ENCODE measurements around the gene ST7. TPM values are rescaled to one million over a fixed set of nuclear protein-coding genes. Genes with fewer than 3 reads are reported as not detected.
"Not testable (repeated sequence)": the region's sequence is repeated elsewhere in the genome, so short reads cannot be mapped to it uniquely, and the experiment has no call there.

ST7 gene
- total RNA-seq, 1 donor from 2014 or later, result 22.2 TPM

- no peak for DNase-seq (ENCODE audit: low spot score)
- ATAC-seq, result no peak
These were observed 257.1 kb downstream of the ST7 start for GRCh38 chr7:117210397-117210796.

- ATAC-seq (no peak), DNase-seq (ENCODE audit: low spot score) (no peak)
These were observed 257.6 kb downstream of the ST7 start for GRCh38 chr7:117210908-117211307.

GRCh38 chr7:117211614-117212013 is 258.3 kb downstream of the ST7 start:
- no peak for ATAC-seq
- no peak for DNase-seq (ENCODE audit: low spot score)

DNA sequence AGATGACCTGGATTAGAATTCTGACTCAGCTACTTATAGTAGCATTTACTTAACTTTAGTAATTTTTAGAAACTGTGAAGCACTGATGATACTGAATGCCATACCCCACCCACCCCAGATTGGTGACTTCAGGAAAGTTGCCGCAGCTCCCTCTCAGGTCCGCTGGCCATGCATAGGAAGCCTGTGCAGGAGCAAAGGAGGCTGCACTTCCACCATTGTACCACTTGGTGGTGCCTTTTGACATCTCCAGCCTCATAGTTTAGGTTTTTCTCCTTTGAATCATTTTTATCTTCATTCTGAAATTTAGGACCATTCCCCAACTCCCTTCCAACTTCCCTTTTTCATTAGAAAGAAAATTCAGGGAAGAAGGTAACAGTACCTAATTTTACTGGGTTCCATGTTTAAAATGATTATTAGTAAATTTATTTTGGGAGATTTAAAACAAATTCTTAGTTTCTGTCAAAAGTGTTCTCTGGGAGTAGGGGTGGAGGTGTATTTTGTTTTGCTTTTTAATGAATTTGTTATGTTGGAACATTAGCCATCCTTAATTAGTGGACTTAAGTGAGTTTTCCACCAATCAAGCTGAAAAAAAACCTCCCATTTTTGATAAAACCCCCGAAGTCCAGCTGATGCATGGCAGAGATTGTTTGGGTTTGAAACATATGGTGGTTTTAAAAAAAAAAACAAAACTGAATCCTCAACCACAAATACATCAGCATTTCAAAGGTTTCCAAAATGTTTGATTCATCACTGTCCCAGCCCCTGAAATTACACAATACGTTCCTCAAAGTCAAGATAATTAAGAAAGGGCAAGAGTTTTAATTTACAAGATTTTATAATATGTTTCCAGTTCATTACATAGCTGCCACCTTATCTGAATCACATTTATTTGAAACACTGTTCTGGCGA is 259.9 kb downstream of the ST7 start:
- DNase-seq (ENCODE audit: low spot score), result peak; percentile 51
- ATAC-seq, result peak; percentile 96

DNA sequence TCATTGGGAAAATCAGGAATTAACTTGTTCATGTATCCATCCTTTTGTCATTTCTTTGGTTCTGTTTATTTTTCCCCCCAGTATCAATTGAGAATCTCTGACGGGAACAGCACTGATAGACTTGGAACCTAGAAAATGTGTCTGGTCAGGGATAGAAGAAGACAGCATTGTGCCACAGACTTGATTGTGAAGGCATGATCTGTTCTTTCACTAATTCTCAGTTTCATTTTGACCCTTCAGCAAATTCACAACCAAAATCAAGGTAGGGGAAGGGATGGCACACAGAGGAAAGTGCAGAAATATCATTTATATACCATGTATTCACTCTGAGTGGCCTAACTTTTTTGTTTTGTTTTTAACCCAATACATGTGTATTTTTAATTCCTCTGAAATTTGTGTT is 262.7 kb downstream of the ST7 start:
- DNase-seq (ENCODE audit: low spot score) (no peak), ATAC-seq (no peak)

DNA sequence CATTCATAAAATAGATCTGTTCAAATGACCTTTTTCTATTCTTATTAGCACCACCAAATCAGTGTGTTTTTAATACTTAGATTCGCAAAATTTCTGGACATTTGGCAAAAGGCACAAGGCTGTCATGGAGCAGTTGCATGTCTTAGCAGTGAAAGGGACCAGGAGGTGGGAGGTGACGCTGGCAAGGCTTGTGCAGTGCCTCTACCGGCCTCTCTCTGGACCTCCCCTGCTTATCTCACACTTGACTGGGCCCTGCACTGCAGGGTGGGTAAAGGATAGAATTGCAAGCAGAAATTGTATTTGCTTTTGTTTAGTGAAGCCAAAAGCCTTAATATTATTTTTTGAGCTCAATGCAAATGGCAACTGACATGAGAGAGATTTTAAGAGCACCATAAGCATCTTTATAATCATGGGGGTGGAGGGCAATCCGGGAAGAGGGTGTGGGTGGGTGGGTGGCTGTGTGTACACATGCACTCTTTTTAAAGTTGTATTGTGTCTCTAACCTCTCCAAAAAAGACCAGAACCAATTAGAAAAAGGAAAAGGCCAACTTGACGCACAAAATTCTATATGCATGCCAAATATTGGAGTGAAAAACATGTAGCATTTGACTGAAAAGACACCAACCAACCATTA is 263.3 kb downstream of the ST7 start:
- ATAC-seq, result no peak
- no peak for DNase-seq (ENCODE audit: low spot score)

DNA sequence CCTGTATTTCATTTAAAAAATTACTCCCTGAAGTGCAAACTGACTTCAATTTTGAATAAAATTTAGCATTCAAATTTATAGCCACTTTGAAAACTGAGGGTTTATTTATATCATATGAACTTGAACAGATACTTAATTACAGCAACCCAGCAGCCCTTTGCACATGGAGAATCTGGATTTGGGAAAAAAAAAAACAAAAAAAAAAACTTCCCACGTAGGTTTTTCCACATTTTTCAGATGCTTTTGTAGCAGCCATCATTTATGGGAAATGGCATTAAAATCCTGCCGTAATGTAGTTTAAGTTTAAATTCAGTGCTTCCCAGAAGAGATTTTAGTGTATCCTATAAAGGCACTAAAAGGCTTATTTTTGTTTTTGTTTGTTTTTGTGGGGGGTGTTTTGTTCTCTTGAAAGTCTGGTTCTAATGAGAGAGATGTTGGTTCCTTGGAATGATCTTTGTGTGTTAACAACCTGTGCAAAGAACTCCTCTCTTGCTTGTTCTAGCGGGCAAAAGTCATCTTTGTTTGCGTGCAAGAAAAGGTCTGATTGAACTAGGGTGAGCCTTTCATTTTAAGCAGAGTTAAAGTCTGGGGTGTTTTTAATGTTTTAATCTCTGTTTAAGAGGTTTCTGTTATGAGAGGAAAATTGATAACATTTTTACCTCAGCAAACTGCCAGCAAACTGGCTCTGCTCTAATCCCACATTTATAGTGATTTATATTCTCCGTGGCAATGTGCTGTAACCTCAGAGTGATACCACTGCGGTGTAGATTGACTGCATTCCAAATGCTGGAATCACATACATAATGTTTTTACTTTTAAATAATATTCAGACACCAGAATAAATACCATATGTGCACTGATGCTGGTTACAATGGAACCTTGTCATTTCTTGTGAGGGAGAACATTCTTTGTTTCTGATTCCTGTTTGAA is 264.1 kb downstream of the ST7 start:
- no peak for ATAC-seq
- DNase-seq (ENCODE audit: low spot score), result no peak

DNA sequence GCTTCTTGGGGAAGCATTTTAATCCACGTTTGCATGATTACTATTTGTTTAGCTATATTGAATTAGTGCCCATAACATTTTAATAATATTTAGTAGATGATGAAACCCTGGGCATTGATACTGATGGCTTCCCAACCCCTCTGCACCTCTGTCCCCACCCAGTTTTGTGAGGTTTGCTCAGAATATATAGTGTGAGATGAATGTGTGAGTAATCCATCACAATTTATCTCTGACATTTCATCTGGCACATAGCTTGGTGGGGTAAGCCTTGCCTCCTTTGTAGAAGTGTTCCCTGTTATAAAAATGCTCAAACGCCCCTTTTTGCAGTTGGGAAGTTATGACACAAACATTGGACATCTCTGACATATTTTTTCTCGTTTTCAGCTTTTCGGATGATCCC is 265.4 kb downstream of the ST7 start:
- no peak for ATAC-seq
- no peak for DNase-seq (ENCODE audit: low spot score)

DNA sequence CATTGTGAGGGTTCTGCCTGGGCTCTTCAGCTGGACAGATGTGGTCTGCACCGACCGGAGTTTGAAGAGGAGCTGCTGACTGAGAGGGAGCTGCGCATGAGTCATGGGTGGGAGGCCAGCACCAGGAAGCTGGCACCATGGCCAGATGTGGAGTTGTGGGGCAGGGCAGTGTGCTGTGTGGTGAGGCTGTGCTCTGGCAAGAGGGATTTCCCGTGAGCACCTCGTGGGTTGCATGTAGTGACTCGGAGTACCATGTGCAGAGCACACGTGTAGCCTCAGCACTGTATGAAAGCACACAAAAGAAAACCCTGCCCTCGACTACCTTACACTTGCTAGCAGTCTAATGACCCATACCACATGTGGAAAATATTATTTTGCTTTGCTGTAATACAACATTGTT is 266.2 kb downstream of the ST7 start:
- DNase-seq (ENCODE audit: low spot score) (no peak), ATAC-seq (no peak)

DNA sequence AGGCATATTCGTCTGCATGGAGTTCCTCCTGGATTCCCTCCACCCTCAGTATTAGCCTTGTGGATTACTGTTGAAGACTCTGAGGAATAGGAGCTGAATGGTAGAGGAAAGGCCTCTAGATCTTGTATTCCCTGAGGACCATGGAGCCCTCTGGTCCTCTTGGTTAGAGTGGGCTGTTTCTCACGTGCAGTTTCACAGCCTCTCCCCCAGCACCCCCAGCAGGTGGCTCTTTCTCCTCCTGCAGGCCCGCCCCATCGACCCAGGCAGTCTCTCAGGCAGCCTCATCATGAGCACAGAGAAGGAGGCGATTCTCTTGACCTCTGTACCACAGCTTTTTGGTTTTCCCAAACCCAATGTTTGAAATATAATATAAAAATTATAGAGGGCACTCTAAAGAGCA is 267.5 kb downstream of the ST7 start:
- DNase-seq (ENCODE audit: low spot score), result no peak
- ATAC-seq, result no peak

GRCh38 chr7:117225536-117225935 is 272.2 kb downstream of the ST7 start:
- no peak for DNase-seq (ENCODE audit: low spot score)

GRCh38 chr7:117227091-117227490 is 273.8 kb downstream of the ST7 start:
- no peak for DNase-seq (ENCODE audit: low spot score)
- no peak for ATAC-seq

More at GRCh38 chr7:117225536-117225935, 272.2 kb downstream of the ST7 start:
- ATAC-seq, result no peak

GRCh38 chr7:117229350-117229749 is 276.0 kb downstream of the ST7 start:
- DNase-seq (ENCODE audit: low spot score), result no peak
- no peak for ATAC-seq

DNA sequence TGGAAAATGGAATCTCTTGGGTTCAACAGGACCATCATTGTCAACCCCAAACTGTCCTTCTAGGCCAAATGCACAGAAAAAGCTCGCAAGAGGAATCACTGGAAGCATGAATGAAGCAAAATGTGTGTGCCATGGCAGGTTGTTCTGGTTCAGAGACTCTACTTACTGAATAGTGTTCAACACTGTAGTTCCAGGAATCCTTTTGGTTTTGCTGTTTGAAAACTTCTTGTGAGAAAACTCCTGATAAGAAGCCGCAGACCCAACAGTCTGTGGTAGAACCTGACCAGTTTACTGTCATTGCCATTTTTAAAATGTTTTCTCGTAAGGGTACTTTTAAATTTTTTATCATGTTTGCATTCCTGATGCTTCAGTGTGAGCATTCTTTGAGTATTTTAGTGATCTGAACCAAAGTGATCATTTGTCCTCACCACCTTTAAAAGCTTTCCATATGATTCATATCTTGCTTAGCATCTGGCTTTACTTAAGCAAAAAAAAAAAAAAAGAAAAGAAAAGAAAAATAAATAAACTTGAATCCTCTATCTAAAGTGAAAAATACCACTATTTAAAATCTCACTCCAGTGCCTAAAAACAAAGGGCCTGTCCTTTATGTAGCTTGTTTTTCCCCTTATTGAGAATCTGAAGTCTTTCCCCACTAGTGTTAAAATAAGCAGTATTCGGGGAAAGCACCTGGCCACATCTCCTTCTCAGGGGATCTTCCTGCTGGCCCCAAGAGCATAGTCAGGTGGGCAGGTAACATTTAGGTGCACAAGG is 277.2 kb downstream of the ST7 start:
- no peak for ATAC-seq

DNA sequence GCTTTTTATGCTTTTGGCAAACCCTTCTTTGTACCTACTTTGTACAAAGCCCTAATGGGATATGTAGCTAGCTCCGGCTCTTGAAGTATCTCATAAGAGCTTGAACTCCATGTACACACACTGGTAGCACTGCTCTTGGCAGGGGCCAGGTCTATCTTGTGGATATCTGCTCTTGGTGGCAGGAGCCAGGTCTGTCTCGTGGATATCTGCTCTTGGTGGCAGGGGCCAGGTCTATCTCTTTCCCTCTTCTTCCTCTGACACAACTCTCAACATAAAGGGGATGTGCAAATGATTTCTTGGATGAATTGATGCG is 277.7 kb downstream of the ST7 start:
- no peak for ATAC-seq
- DNase-seq (ENCODE audit: low spot score), result no peak

More for the DNA sequence above, 277.2 kb downstream of the ST7 start:
- no peak for DNase-seq (ENCODE audit: low spot score)

- DNase-seq (ENCODE audit: low spot score) (no peak), ATAC-seq (no peak)
These were observed 284.3 kb downstream of the ST7 start for GRCh38 chr7:117237646-117238045.

DNA sequence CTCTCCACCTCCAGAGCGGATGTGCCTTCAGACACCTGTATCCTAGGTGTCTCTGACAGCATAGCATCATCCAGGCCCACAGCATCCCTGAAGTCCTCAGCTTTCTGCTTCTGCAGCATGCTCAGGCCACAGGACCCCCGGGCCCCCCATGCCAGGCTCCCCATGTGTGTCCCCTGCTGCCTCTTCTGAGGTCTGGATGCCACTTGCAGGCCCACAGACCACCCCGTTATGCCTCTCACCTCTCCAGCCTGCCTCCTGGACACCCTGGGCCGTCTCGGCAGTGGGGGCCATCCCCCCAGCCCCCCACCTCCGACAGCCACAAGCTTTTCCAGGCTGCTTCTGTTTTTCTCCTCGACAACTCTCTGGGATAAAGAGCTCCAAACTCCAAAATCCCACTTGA is 285.2 kb downstream of the ST7 start:
- DNase-seq (ENCODE audit: low spot score), result no peak
- ATAC-seq, result no peak

DNA sequence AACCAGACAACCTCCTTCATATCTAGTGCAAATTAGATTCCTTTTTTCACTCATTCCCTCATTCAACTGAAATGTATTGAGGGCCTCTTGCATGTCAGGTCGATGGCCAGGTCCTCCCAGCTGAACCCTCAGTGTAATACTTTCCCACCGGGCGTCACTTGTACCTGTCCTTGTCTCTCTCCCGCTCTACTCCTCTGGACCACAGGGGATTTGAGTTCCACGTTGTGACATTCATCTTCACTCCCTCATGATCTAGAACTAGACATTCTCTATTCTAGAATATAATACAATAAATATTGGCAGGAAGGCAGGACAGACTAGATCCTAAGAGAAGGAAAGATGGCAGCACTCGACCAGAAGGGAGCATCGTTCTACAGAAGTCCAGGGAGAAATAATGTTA is 285.6 kb downstream of the ST7 start:
- DNase-seq (ENCODE audit: low spot score) (no peak), ATAC-seq (no peak)

DNA sequence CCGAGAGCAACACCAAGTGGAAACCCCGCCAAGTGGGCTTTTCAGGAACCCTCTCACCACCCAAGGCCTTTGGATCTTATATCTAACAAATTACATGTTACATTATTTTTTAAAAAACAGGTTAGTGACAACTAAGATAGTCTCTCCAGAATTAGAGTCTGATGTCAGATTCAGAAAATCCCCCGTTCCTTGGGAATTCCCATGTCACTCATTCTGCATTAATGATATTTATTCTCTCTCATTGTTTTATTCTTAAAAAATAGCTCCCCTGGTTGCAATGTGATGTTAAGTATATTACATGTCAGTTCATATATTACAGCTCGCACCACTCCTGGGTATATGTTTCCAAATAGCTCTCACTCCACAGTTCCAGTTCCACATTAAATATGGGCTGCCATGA is 287.8 kb downstream of the ST7 start:
- ATAC-seq, result no peak

DNA sequence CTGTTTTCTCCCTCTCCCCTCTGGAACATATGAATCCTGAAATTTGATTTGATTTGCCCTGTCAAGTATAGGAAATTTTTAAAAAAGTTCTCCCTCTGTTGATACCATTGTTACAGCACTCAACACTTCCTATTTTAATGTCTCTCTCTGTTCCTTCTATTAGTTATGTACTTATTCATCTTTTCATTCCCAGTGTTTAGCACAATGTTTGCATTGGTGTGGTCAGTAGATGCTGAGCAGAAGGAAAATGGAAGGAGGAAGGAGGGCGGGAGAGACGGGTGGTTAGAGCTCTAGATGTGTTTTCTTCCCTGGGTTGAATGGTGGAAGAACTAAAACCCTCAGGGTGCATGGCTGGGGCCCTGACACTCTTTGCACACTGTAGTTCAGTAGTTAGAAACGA is 290.1 kb downstream of the ST7 start:
- no peak for DNase-seq (ENCODE audit: low spot score)

More for the DNA sequence above, 287.8 kb downstream of the ST7 start:
- DNase-seq (ENCODE audit: low spot score), result no peak

DNA sequence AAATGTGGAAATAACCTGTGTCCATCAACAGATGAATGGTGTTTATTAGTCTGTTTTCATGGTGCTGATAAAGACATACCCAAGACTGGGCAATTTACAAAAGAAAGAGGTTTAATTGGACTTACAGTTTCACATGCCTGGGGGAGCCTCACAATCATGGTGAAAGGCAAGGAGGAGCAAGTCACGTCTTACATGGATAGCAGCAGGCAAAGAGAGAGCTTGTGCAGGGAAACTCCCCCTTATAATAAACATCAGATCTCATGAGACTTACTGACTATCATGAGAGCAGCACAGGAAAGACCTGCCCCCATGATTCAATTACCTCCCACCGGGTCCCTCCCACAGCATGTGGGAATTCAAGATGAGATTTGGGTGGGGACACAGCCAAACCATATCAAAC is 292.4 kb downstream of the ST7 start:
- not testable (repeated sequence) for ATAC-seq; DNase-seq (ENCODE audit: low spot score)

More for the DNA sequence above, 290.1 kb downstream of the ST7 start:
- no peak for ATAC-seq

Measured in left lobe of liver (tissue), 2 donors.